Middle frontal gyrus (tissue), 1 donor: ENCODE results near the gene RARRES1.

Source experiments
- DNase-seq: peaks from one replicate; pipeline ENCODE4 v3.0.0-alpha.2; 2015; ENCODE audit warnings: low spot score; ENCODE audit errors: extremely low spot score

RARRES1 gene

GRCh38 chr3:158731938-158732855 is at the start of gene RARRES1:
Gene RARRES1 (minus strand): TSS chr3:158732457. CDS start chr3:158732415, 42 bp downstream.
- DNase-seq = no peak

DNA sequence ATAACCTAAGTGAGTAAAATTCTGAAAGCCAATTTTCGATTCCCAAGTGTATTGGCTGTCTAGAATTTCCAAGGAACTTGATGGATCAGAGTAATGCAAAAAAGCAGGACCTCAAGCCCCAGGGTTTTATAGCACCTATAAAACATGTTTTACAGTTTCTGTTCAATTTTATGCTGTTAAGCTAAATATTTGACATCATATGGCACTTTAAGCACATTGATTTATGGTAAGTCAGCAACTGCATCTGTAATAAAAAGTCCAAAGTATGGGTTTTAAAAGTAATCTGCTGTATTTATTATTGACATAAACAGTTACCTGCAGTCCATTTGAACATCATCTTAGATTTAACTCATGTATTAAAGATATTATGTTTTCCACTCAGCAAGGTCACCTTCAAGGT is 49.6 kb upstream of the RARRES1 start:
- no peak for DNase-seq

DNA sequence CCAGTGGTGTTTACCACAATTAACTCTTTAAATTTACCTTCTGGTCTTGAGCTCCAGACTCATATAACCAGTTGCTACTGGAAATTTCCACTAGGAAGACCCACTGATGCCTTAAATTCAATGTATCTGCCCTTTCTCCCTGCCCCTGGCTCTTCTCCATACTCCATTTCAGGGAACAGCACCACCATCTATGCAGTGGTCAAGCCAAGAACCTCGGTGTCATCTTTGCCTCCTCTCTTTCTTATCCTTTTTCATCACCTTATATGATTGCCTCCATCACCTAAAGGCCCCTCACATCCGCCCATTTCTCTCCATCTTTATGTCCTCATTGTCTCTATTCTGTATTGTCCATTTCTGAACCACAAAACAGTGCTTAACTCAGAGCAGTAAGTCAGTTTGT is 48.9 kb upstream of the RARRES1 start:
- DNase-seq = no peak

- DNase-seq = no peak
These were observed 48.5 kb upstream of the RARRES1 start for GRCh38 chr3:158780766-158781165.

- no peak for DNase-seq
These were observed 45.1 kb upstream of the RARRES1 start for GRCh38 chr3:158777161-158777873.

DNA sequence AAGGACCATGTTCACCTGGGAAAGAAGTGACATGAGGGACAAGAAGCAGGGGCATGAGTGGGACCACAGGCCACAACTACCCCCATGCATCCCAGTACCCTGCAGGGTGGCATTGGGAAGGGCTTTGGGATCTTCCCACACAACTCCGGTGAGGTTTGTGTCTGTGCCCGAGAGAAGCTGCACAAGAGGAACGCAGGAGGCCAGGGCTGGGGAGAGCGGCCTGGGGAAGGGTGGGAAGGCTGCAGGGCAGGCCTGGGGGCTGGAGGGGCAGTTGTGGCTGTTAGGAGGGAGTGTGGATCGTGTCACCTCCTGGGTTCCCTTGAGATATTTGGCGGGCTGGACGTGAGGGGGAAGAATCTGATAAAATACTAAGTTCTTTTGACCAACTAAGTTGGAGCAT is 44.3 kb upstream of the RARRES1 start:
- DNase-seq = no peak

DNA sequence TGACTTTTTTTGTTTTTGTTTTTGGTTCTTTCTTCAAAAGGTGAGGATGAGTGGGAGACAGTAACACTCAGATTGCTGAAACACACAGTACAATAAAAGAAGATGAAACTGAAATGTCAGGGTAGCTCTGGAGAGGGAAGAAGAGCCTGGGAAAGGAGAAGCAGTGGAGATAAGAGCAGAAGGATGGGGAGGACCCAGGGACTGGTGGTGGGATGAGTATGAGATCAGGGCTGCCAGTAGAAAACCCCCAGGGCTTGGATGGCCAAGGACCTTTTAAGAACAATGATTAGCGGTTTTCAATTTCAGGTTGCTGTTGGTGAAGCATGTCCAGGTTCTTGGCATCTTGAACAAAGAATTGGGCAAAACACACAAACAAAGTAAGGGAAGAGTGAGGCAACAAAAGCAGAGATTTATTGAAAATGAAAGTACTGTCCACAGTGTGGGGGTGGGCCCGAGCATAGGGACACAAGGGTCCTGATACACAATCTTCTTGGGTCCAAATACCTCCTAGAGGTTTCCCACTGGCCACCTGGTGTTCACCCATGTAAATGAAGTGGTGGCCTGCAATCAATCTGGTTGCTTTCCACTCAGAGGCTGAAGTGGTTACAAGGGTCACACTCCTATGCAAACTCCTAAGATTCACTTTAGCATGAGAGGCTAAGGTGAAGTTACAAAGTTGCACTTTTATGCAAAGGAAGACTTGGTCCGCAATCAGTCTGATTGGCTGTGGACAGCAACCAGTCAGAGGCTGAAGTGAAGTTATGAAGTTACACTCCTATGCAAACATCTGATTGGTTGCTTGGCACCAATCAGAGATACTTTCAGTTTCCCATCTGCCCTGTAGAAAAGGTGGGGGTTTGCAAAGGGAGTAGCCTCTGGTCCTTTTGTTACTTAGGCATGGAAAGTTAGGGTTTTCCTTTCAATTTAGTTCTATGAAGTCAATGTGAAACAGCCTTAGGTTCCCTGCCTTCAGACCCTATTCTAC is 43.5 kb upstream of the RARRES1 start:
- DNase-seq = no peak

GRCh38 chr3:158774965-158775364 is 42.7 kb upstream of the RARRES1 start:
- no peak for DNase-seq

- no peak for DNase-seq
These were observed 41.9 kb upstream of the RARRES1 start for GRCh38 chr3:158773845-158774830.

- DNase-seq = no peak
These were observed 40.9 kb upstream of the RARRES1 start for GRCh38 chr3:158773166-158773565.

DNA sequence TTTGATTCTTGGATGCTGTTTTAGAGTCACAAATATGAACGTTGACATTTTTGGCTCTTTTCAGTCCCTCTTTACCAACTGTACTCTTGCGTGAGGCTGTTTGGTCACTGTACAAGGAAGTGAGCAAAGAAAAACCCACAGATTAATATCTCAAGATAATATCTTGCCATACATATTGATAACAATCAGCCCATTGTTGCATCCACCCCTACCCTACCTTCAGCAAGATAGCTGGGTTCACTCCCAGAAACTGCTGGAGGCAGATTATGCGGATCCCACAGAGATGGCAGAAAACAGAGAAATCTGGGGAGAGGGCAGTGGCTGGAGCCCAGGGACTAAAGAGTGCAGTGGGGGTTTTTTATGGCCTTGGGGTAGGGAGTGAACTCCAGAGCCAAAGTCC is 39.7 kb upstream of the RARRES1 start:
- DNase-seq = no peak

- DNase-seq = no peak
These were observed 39.3 kb upstream of the RARRES1 start for GRCh38 chr3:158771577-158771976.

DNA sequence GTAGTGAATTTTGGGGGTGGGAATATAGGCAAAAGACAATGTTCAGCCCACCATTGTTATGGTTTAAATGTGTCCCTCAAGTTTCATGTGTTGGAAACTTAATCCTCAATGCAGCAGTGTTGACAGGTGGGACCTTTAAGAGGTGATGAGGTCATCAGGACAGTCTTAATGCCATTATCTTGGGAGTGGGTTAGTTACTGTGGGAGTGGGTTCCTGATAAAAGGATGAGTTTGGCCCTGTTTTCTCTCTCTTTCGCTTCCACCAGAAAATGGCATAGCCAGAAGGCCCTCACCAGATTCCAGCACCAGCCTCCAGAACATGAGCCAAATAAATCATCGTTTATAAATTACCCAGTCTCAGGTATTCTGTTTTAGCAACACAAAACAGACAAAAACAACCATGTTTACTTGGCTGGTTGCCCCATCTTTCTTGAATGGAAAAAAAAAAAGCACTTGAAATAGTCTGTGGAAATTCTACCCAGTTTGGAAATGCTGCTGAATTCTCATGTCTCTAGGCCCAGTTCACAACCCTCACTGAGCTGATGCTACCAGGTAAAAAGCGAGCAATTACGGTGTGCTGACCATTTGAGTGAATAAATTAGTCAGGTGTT is 38.6 kb upstream of the RARRES1 start:
- no peak for DNase-seq

DNA sequence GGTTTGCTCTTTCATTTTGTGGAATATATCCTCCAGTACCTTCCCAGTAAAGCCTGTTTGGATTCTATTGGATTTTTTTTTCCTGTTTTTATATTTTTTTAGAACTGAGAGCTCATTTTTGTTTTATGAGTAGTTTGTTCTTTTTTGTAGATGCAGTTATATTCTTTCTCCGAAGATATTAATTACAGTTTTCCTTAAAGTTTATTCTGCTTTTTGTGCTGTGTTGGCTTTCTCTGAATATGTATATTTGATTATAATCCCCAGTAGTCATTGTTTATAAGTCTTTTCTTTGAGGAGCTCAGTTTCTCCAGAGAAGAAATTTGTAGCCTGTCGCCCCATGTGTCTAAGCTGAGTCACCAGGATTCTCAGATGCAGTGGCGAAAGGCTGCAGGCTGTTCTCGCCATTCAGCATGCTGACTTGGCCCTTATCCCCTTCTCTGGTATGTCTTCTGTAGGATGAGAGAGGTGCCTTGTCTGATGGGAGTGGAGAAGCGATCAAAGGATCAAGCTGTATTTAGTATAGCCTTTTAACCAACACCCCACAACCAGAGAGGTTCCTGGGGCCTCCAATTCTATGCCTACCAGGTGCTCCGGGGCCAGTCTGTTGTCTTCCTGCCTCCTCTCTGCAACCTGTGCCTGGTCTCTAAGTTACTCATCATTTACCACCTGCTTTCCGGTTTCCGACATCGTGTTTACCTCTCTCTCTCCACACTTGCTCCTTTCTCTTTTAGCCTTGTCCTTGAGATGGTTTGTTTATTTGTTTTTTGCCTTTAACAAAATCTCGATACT is 37.9 kb upstream of the RARRES1 start:
- no peak for DNase-seq

- DNase-seq = no peak
These were observed 37.3 kb upstream of the RARRES1 start for GRCh38 chr3:158769549-158769948.

DNA sequence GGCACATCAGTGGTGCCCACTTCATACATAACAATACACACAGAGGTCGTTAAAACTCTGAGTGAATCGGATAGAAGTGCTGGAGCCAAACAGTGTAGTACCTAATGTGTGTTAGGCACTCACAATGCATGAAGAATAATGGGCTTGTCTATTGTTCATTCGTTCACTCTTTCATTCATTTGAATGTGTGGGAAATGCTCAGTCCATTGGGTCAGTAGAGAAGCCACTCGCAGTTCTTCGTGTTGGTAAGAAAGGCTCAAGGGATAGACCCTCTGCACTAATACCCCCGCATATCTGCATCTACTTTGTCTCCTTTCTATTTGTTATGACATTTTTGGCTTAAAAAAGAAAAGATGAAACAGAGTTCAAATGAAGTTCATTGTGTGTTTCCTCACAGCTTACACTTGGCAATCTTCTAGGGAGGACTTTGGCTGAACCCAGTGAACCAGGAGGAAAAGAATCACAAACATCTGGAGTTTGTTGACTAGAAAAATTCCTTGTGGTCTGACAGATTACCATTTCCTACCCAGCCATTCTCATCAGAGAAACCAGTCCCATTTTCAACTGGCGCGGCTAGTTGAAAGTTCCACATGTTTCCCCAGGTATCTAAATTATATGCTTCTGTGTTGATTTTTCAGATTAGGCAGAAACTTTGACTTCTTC is 36.8 kb upstream of the RARRES1 start:
- DNase-seq = no peak

- DNase-seq = no peak
These were observed 36.1 kb upstream of the RARRES1 start for GRCh38 chr3:158768361-158768787.

- no peak for DNase-seq
These were observed 34.1 kb upstream of the RARRES1 start for GRCh38 chr3:158766364-158766763.
